Dermis blood vessel endothelial cell (primary cell): ENCODE measurements around the gene BATF. TPM values are rescaled to one million over a fixed set of nuclear protein-coding genes. Genes with fewer than 3 reads are reported as not detected.

ENCODE experiments used
- DNase-seq: peaks from one replicate; pipeline ENCODE4 v3.0.0; 2010
- total RNA-seq: library from RNA; depleted of rRNA; stranded (reverse); fragments of >200 nt; gene quantifications from 2 replicates; pipeline ENCODE4 v1.2.3, GENCODE V29; 2014

The BATF gene
- total RNA-seq, 1 donor from 2014 or later, result 3.2 TPM

DNA sequence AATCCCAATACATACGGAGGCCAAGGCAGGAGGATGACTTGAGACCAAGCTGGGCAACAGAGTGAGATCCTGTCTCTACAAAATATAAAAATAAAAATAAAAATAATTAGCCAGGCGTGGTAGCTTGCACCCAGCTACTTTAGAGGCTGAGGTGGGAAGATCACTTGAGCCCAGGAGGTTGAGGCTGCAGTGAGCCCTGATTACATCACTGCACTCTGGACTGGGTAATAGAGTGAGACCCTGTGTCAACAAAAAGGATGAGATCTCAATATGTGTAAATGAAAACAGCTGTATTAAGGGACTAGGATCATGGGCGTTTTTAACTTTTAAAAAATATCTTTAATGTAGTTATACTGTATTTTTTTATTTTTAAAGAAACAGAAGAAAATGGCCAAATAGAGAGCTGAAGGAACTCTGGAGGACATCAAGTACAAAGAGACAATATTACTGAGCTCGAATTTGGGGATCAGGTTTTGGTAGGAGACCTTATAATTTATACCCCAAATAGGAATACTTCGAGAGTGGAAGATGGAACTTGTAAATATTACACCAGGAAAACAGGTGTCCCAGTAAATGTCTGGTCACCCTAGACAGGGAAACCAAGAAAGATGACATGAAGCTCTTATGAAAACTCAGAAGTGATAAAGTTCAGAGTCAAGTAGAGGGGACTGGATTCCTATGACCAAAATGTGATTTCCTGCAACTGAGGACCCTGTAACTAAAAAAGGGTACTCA, 13.1 kb downstream of the BATF start:
- DNase-seq, result no peak

GRCh38 chr14:75537071-75537470, 14.8 kb downstream of the BATF start:
- no peak for DNase-seq

DNA sequence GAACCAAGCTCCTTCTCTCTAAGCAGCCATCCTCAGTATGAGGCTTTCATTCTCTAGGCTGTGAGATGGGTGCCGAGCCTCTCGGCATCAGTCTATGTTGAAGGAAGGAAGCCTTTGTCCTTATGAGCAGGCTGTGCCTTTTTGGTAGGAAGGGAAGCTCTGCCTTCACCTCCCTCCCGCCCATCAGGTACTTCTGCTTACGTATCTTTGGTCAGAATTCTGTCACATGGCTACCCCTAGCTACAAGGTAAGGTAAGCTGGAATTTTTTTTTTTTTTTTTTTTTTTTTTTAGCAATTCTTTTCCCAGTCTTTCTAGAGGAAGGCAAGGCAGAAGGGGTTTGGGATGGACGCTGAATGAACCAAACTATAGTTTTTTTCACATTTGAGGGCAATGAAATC, 16.9 kb downstream of the BATF start:
- no peak for DNase-seq

DNA sequence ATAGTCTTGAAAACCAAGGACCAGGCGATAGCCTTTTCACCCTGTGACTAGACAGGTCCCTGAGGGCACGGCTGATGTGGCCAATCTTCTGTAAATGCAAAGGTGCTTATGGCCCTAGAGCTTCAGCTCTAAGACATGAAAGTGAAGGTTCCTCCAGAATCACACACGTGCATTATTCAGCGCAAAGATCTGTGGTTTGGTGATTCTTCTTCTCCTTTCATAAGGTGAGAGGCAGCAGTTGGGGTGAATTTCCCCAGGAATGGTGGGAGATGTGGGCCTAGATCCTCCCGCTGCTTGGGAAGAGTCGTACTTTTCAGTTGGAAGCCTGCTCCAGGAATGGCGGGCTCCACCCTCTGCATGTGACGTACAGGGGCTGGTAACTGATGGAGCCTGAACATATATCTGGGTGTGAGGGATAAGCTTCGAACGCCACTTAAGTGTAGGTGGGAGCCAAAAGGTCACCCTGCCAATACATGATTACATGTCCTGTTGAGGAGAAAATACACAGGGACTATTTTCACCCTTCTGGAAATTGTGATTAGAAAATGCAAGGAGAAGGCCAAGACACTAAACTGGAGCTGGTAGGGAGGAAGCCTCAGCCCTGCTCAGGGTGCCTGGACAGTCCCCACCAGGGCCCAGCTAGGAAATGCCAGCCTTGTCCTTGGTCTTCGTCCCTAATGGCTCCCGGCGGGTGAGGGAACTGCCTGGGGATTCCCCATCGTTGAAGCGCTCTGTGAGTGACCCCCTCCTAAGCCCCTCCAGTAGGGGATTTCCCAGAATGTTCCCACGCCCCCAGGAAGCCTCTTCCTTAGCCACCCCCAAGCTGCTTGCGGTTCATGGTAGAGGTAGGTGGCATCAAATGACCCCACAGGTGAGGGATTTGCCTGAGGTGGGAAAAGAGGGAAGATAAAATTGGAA, 17.6 kb downstream of the BATF start:
- DNase-seq, result no peak

- no peak for DNase-seq
Measured at GRCh38 chr14:75540479-75540851, 18.2 kb downstream of the BATF start.

GRCh38 chr14:75542588-75543091, 20.4 kb downstream of the BATF start:
- DNase-seq, result peak; percentile 42

DNA sequence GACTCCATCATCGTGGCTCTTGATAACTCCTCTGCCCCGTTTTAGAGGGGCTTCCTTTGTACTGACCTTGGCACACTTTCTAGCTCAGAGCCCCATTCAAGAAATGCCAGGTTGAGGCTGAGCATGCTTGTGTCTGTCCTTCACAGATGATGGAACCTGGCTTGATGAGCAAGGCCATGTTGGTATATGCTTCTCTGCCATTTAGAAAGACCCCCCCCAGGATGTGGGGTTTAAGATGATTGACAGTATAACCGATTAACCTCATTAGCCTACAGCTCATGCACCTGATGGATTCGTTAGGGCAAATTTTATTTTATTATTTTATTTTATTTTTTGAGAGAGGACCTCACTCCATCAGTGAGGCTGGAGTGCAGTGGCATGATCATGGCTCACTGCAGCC, 21.0 kb downstream of the BATF start:
- no peak for DNase-seq

GRCh38 chr14:75543786-75544185, 21.5 kb downstream of the BATF start:
- DNase-seq, result no peak

GRCh38 chr14:75545907-75546306, 23.6 kb downstream of the BATF start:
- DNase-seq, result no peak

DNA sequence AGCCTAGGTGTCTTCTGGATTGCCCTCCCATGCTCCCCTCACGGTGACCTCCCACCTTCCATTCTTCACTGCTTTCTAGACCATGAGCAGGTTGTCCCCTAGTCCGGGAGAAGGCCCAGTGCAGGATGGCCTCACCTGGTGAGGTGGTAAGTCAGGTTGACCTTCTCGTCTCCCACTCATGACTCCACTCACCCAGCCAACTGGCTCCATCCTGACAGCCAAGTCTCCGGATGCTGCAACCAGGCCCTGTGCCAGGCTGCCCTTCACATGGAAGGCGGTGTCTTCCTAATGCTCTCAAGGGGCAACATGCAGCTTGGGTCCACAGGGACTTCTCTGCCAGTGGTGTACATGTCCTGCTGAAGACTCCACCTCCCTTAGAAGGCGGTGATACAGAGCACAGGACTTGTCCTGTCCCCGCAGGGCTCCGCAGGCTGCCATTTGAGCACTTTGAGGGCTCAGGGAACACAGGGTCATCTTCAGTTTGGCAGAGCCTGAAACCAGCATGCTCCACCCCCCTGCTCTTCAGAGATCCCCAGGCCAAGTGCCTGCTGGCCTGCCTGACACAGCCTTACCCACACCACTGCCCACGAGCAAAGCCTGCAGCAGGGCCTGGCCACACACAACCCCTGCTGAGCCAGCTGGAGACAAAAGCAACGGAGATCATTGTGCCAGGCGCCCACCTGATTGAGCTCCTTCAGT, 25.4 kb downstream of the BATF start:
- no peak for DNase-seq

DNA sequence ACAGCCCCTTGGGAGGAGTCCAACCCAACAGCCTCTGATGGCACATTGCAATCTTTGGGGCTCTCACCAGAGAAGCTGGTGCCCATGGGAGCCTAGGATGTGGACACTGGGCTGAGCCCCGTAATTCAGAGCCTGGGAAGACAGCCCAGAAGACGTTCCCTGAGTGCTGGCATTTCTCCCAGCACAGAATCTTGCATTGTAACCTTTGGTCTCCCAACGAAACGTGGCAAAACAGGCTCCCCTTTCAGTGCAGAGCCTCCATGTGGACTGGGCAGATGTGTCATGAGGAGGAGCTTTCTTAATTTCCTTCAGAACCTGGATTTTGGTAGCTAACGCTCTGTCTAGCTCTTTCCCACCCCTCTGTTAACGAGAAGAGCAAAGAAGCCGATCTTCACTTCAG, 26.3 kb downstream of the BATF start:
- DNase-seq, result no peak

DNA sequence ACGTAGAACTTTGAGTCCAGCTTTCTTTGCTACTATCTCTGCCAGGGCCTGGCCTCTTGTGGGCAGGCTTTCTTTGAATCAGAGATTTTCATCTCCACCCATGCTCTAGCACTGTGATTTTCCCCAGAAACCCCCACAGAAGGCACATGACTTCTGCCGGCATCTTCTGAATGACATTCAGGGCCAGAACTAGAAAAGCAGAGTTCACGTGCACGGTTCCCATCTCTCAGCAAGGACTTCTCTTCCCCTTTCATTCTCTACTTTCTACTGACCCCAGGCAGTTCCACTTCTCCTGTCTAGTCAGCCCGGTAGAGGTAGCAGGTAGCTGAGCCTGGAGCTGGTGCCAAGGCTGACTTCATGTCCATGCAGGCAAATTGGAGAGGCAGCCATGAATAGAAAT, 26.9 kb downstream of the BATF start:
- no peak for DNase-seq

DNA sequence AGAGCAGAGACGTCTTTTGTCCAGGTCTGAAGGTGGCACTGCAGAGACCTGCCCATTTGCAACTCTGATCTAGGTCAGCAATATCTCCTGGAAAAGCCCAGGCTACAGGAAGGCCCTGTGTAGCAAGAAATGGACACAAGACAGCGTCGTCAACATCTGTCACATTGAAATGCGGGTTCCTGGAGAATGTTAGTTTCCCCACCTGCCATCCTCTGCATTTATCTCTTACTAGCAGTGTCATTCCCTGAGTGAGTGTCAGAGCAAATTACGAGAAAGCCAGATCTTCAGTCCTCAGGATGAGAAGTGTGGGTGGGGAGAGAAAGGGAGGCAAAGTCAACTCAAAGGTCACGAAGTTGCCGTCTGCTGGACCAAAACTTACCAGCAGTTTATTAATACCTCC, 28.8 kb downstream of the BATF start:
- no peak for DNase-seq

DNA sequence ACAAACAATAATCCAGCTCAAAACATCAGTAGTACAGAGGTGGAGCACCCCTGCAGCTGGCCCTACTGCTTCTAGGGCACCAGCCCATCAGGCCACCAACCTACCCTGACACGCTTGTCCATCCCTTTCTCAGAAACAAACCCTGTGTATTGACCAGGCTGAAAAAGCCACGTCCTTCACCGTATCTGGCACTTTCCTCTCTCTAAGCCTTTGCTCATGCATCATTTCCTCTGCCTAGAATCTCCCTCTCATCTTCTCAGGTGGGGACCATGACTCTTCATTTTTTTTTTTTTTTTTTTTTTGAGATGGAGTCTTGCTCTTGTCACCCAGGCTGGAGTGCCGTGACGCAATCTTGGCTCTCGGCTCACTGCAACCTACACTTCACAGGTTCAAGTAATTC, 30.9 kb downstream of the BATF start:
- DNase-seq, result no peak

- DNase-seq, result no peak
Measured at GRCh38 chr14:75553761-75554364, 31.6 kb downstream of the BATF start.

DNA sequence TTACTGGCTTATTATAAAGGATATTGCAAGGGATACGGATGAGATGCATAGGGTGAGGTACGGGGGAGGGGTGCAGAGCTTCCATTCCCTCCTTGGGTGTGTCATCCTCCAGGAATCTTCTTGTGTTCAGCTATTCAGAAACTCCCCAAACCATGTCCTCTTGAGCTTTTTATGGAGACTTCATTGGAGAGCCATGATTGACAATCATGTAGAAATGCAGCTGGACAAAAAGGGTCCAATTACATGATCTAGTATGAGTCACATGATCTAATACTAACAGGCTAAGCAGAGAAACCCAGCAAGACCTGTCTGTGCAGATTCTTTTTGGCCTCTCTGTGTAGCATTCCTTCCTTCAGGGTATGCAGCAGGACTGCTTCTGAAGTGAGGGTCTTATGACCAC, 32.2 kb downstream of the BATF start:
- no peak for DNase-seq

DNA sequence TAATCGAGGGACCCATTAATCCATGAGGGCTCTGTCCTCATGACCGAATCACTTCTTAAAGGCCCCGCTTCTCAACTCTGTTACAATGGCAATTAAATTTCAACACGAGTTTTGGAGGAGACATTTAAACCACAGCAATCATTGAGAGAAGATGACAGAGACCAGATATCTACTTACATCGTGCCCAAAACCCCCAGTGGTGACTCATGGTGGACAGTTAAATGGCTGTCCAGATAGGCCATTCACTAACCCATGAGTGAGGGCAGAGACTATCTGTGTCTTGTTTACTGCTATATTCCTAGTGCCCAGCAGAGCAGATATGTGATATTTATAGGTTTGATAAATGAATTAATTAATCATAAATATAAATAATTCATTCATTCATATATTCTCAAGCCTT, 36.2 kb downstream of the BATF start:
- DNase-seq, result no peak

DNA sequence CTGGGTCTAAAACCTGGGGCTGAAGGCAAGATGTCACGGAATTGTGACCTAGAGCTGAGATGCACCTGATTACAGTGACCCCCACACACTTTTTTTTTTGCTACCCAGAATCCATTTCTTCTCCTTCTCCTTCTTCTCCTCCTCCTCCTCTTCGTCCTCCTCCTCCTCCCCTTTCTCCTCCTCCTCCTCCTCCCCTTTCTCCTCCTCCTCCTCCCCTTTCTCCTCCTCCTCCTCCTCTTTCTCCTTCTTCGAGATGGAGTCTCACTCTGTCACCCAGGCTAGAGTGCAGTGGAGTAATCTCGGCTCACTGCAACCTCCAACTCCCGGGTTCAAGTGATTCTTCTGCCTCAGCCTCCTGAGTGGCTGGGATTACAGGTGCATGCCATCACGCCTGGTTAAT, 36.8 kb downstream of the BATF start:
- no peak for DNase-seq

DNA sequence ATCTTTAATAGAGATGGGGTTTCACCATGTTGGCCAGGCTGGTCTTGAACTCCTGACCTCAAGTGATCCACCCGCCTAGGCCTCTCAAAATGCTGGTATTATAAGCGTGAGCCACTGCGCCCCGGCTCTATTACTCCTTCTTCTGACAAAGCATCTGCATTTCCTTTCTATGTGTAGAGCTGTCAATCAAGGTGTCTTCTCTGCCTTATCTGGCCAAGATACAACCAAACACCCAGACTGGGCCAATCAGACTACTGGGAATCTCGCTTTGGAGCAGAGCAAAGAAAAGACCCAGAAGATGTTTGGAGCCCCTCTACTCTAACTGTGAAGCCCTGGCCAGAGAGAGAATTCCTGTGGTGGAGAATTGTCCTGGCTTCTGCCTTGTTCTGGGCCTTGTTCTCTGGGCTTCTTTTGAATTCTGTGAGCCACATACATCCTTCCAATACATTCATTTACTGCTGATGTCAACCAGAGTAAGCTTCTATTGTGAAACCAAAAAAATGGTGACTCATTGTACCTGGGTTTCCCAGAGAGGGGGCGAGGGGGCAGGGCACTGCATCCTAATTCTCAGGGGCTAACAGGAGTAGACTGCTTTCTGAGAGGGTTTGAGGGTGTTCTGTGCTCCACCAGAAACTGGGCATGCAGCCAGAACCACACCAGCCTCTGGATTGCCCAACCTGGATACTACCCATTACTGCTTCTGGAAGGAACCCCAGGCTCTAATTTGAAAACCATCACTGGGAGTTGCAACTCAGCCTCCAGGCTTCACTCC, 37.4 kb downstream of the BATF start:
- DNase-seq, result no peak

- peak; percentile 84 for DNase-seq
Measured at GRCh38 chr14:75561013-75561432, 38.8 kb downstream of the BATF start.

- DNase-seq, result no peak
Measured at GRCh38 chr14:75562089-75562488, 39.8 kb downstream of the BATF start.

GRCh38 chr14:75562489-75562888, 40.2 kb downstream of the BATF start:
- no peak for DNase-seq
